Measurements from ENCODE around the gene SUN5. TPM values are rescaled to one million over a fixed set of nuclear protein-coding genes. Genes with fewer than 3 reads are reported as not detected.
"Not testable (repeated sequence)": the region's sequence is repeated elsewhere in the genome, so short reads cannot be mapped to it uniquely, and the experiment has no call there.

The SUN5 gene
- total and polyA plus RNA-seq, 4 donors = not detected

DNA sequence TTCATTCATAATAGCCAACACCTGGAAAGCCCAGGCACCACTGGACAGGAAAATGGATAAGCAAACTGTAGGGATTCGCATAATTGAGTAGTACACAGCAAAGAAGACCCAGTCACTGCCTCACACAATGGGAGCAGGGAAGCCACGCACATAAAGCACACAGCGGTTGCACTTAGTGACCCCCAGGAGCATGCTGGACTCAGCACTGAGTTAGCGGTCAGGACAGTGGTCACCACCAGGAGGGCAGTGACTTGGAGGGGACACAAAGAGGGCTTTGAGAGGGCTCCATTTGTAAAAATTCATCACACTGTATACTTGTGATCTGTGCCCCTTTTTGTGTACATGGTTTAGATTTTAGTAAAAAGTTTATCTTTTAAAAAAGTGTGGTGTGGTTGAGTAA is 47.1 kb upstream of the SUN5 start:
- Histone ChIP-seq H3K27me3 (ENCODE audit: control insufficient read depth in 4 of 4, insufficient read depth in 4 of 4, low read length in 3 of 4) (no peaks in the 10 kb centered on the region), H3K27ac (ENCODE audit: low read depth in 1 of 2, low read length in 2 of 2) (no peak overlapping the region), H3K9me3 (ENCODE audit: control insufficient read depth in 4 of 4, low read length in 3 of 4) (no peaks in the 10 kb centered on the region), H3K9ac (ENCODE audit: low read depth in 1 of 2, low read length in 2 of 2) (no peak overlapping the region), H3K36me3 (ENCODE audit: control insufficient read depth in 4 of 4, insufficient read depth in 3 of 4, low read depth in 1 of 4, low read length in 3 of 4) (no peaks in the 10 kb centered on the region), H3K4me3 (ENCODE audit: low read depth in 1 of 3, low read length in 3 of 3) (no peak overlapping the region), H3K4me1 (ENCODE audit: control insufficient read depth in 4 of 4, insufficient read depth in 4 of 4, low read length in 3 of 4) (no peaks in the 10 kb centered on the region)
- WGBS = 88% methylated on average over 4 of the region's 4 CpGs
- no peak for TF ChIP-seq MAX (IDR thresholded peaks at IDR 0.05)
- TF ChIP-seq EGR1 (IDR thresholded peaks at IDR 0.05; ENCODE audit: low read depth in 2 of 2) = no peak
- TF ChIP-seq, protein P1, sequence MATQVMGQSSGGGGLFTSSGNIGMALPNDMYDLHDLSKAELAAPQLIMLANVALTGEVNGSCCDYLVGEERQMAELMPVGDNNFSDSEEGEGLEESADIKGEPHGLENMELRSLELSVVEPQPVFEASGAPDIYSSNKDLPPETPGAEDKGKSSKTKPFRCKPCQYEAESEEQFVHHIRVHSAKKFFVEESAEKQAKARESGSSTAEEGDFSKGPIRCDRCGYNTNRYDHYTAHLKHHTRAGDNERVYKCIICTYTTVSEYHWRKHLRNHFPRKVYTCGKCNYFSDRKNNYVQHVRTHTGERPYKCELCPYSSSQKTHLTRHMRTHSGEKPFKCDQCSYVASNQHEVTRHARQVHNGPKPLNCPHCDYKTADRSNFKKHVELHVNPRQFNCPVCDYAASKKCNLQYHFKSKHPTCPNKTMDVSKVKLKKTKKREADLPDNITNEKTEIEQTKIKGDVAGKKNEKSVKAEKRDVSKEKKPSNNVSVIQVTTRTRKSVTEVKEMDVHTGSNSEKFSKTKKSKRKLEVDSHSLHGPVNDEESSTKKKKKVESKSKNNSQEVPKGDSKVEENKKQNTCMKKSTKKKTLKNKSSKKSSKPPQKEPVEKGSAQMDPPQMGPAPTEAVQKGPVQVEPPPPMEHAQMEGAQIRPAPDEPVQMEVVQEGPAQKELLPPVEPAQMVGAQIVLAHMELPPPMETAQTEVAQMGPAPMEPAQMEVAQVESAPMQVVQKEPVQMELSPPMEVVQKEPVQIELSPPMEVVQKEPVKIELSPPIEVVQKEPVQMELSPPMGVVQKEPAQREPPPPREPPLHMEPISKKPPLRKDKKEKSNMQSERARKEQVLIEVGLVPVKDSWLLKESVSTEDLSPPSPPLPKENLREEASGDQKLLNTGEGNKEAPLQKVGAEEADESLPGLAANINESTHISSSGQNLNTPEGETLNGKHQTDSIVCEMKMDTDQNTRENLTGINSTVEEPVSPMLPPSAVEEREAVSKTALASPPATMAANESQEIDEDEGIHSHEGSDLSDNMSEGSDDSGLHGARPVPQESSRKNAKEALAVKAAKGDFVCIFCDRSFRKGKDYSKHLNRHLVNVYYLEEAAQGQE (IDR thresholded peaks at IDR 0.05) = no peak
- TF ChIP-seq JUND (IDR thresholded peaks at IDR 0.05) = no peak
- TF ChIP-seq GABPA (IDR thresholded peaks at IDR 0.05 in 1 of 2, conservative IDR thresholded peaks at IDR 0.05 in 1 of 2) = no peak
- DNase-seq (ENCODE audit: low spot score) = no peak

DNA sequence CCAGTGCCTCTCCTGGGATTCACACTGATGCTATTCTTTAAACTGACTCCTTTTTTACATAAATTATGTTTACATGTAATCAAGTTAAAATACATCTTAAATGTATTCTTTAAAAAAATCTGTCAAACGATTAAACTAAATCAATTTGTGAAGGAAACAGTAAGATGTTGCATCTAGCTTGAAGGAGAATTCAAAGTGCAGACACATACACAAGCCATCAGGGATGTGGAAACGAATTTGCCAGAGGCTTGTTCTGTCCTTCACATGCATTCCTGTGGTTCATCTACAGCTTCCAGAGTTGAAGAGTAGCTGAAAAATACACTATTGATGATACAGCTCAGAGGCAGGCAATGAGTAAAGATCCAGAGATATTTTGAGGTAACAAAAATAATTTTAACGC is 42.2 kb upstream of the SUN5 start:
- Histone ChIP-seq H3K27me3 (ENCODE audit: control insufficient read depth in 4 of 4, insufficient read depth in 4 of 4, low read length in 3 of 4) (no peaks in the 10 kb centered on the region), H3K9me3 (ENCODE audit: control insufficient read depth in 4 of 4, low read length in 3 of 4) (peaks cover 0 to 3% (median 0%) of the 10 kb centered on the region in 4 donors), H3K27ac (ENCODE audit: low read depth in 1 of 2, low read length in 2 of 2) (no peak overlapping the region), H3K9ac (ENCODE audit: low read depth in 1 of 2, low read length in 2 of 2) (no peak overlapping the region), H3K4me3 (ENCODE audit: low read depth in 1 of 3, low read length in 3 of 3) (no peak overlapping the region), H3K36me3 (ENCODE audit: control insufficient read depth in 4 of 4, insufficient read depth in 3 of 4, low read depth in 1 of 4, low read length in 3 of 4) (no peaks in the 10 kb centered on the region), H3K4me1 (ENCODE audit: control insufficient read depth in 4 of 4, insufficient read depth in 4 of 4, low read length in 3 of 4) (no peaks in the 10 kb centered on the region)
- WGBS = 76% methylated on average over 3 of the region's 3 CpGs
- DNase-seq (ENCODE audit: low spot score) = no peak
- TF ChIP-seq, protein P2, sequence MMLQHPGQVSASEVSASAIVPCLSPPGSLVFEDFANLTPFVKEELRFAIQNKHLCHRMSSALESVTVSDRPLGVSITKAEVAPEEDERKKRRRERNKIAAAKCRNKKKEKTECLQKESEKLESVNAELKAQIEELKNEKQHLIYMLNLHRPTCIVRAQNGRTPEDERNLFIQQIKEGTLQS (IDR thresholded peaks at IDR 0.05) = no peak

- not testable (repeated sequence) for H3K36me3 ChIP-seq (ENCODE audit: control insufficient read depth in 4 of 4, insufficient read depth in 3 of 4, low read depth in 1 of 4, low read length in 3 of 4); H3K4me1 ChIP-seq (ENCODE audit: control insufficient read depth in 4 of 4, insufficient read depth in 4 of 4, low read length in 3 of 4); H3K9me3 ChIP-seq (ENCODE audit: control insufficient read depth in 4 of 4, low read length in 3 of 4); H3K4me3 ChIP-seq (ENCODE audit: low read depth in 1 of 3, low read length in 3 of 3); DNase-seq (ENCODE audit: low spot score); H3K27me3 ChIP-seq (ENCODE audit: control insufficient read depth in 4 of 4, insufficient read depth in 4 of 4, low read length in 3 of 4); H3K27ac ChIP-seq (ENCODE audit: low read depth in 1 of 2, low read length in 2 of 2); H3K9ac ChIP-seq (ENCODE audit: low read depth in 1 of 2, low read length in 2 of 2)
- 90% methylated on average over 15 of the region's 15 CpGs for WGBS
These were observed 41.0 kb upstream of the SUN5 start for GRCh38 chr20:33045129-33045721.

GRCh38 chr20:33043731-33044181 is 39.5 kb upstream of the SUN5 start:
- 27% methylated on average over 1 of the region's 1 CpG for WGBS
- Histone ChIP-seq H3K4me3 (ENCODE audit: low read depth in 1 of 3, low read length in 3 of 3) (no peak overlapping the region), H3K9ac (ENCODE audit: low read depth in 1 of 2, low read length in 2 of 2) (no peak overlapping the region)
- TF ChIP-seq RXRA (IDR thresholded peaks at IDR 0.05) (no peak), EGR1 (IDR thresholded peaks at IDR 0.05; ENCODE audit: low read depth in 2 of 2) (no peak), JUND (IDR thresholded peaks at IDR 0.05) (no peak), HNF4G (IDR thresholded peaks at IDR 0.05) (no peak), TAF1 (conservative IDR thresholded peaks at IDR 0.05) (no peak), GABPA (IDR thresholded peaks at IDR 0.05 in 1 of 2, conservative IDR thresholded peaks at IDR 0.05 in 1 of 2) (no peak), HNF4A (conservative IDR thresholded peaks at IDR 0.05) (no peak), MAX (IDR thresholded peaks at IDR 0.05) (no peak), CTCF (IDR thresholded peaks at IDR 0.05; ENCODE audit: low read depth, low read length, missing input control) (no peak)
- TF ChIP-seq, protein P1 (IDR thresholded peaks at IDR 0.05) = no peak

More at GRCh38 chr20:33043731-33044181, 39.5 kb upstream of the SUN5 start:
- H3K36me3 ChIP-seq (ENCODE audit: control insufficient read depth in 4 of 4, insufficient read depth in 3 of 4, low read depth in 1 of 4, low read length in 3 of 4) = no peaks in the 10 kb centered on the region
- H3K9me3 ChIP-seq (ENCODE audit: control insufficient read depth in 4 of 4, low read length in 3 of 4) = peaks cover 0 to 3% (median 0%) of the 10 kb centered on the region in 4 donors
- no peaks in the 10 kb centered on the region for H3K4me1 ChIP-seq (ENCODE audit: control insufficient read depth in 4 of 4, insufficient read depth in 4 of 4, low read length in 3 of 4)
- H3K27me3 ChIP-seq (ENCODE audit: control insufficient read depth in 4 of 4, insufficient read depth in 4 of 4, low read length in 3 of 4) = no peaks in the 10 kb centered on the region
- no peak for DNase-seq (ENCODE audit: low spot score)
- no peak overlapping the region for H3K27ac ChIP-seq (ENCODE audit: low read depth in 1 of 2, low read length in 2 of 2)
